AG09309 (cell line): ENCODE results near the gene CEP112.
A peak's percentile ranks its signal among the peaks of the same experiment; 100 is the strongest.

ENCODE experiments used
- DNase-seq: peaks from one replicate; pipeline ENCODE4 v3.0.0-alpha.2; 2010; ENCODE audit warnings: low read depth
- H3K4me3 ChIP-seq: 2 replicates; pipeline ENCODE4 v1.5.1; 2011; ENCODE audit warnings: mild to moderate bottlenecking, low read depth, low read length, moderate library complexity; ENCODE audit not compliant: control insufficient read depth
- TF ChIP-seq, protein P1 (sequence below): IDR thresholded peaks from 2 replicates; pipeline ENCODE4 v1.5.1; 2011; ENCODE audit warnings: mild to moderate bottlenecking, low read depth, low read length, inconsistent platforms; ENCODE audit not compliant: insufficient read depth, control insufficient read depth; ENCODE audit errors: missing control alignments

The CEP112 gene

GRCh38 chr17:65629234-65629690 lies 562.7 kb downstream of the CEP112 start:
- DNase-seq: no peak
- H3K4me3 ChIP-seq: no peak overlapping the region
- TF ChIP-seq, protein P1, sequence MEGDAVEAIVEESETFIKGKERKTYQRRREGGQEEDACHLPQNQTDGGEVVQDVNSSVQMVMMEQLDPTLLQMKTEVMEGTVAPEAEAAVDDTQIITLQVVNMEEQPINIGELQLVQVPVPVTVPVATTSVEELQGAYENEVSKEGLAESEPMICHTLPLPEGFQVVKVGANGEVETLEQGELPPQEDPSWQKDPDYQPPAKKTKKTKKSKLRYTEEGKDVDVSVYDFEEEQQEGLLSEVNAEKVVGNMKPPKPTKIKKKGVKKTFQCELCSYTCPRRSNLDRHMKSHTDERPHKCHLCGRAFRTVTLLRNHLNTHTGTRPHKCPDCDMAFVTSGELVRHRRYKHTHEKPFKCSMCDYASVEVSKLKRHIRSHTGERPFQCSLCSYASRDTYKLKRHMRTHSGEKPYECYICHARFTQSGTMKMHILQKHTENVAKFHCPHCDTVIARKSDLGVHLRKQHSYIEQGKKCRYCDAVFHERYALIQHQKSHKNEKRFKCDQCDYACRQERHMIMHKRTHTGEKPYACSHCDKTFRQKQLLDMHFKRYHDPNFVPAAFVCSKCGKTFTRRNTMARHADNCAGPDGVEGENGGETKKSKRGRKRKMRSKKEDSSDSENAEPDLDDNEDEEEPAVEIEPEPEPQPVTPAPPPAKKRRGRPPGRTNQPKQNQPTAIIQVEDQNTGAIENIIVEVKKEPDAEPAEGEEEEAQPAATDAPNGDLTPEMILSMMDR: no peak

DNA sequence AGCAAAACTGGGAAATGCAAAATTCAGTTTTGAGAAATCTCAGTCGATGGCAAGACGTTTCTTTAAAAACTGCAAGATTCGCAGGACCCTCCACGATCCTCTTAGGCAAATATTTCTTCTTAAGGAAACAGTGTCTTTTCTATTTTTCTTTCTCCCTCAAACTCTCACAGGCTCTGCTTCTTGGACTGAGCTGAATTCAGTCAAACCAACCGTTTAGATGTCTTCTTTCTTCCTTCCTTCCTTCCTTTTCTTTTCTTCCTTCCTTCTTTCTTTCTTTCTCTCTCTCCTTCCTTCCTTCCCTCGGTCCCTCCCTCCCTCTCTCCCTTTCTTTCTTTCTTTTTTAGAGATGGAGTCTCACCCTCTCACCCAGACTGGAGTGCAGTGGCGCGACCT lies 563.3 kb downstream of the CEP112 start:
- TF ChIP-seq, protein P1: no peak
- H3K4me3 ChIP-seq: no peak overlapping the region

DNA sequence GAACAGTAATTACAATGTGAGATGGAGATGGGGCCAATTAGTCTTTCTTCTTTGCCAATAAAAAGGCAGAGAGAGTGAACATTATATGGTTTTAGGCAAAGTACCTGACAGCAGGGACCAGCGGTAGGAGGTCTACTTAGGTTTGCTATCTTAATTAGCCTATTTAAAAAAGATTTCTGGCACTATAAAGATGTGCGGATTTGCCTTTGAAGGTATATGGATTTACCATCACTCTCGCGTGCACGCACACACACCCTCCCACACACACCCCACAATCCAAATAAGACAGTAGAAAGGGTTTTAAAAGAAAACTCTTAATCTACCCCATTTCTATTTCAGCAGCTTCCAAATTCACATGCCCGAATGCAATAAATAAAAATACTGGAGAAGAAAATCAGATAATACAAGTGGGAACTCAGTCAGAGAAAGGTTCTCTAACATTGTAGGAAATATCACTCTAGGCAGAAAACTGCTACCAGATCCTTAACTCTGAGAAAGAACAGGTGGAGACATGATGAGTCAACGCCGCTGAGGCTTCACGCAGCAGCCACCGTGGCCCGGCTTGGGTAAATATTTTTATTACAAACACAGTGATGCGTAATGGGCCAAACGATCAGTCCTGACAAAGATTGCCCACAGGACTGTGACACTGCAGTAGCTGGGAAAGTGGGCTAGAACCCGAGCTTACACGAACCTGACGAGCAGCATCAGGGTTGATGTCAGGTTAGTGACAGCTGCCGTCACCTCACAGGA lies 563.9 kb downstream of the CEP112 start:
- H3K4me3 ChIP-seq: no peak overlapping the region
- DNase-seq: peak; percentile 29

More for the DNA sequence above, 563.3 kb downstream of the CEP112 start:
- DNase-seq: no peak

GRCh38 chr17:65627108-65627507 lies 564.8 kb downstream of the CEP112 start:
- DNase-seq: no peak
- TF ChIP-seq, protein P1: no peak
- no peak overlapping the region for H3K4me3 ChIP-seq

More for the DNA sequence above, 563.9 kb downstream of the CEP112 start:
- TF ChIP-seq, protein P1: no peak

DNA sequence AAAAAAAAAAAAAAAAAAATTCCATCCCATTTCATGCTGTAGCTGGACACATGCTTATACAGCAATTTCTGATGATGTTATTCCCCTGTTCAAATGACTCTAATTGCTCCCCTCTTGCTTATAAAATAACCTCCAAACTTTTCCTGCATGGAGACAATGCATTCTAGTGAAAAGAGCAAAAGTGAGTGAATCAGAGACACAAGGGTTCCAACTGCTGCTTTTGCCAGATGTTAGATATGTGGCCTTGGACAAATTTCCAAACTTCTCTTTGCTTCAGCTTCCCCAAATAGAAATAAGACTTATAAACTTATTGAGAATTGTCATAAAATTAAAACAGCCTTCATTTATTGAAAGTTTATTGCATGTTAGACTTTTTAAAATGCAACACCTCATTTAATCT lies 565.5 kb downstream of the CEP112 start:
- DNase-seq: no peak
- TF ChIP-seq, protein P1: no peak
- no peak overlapping the region for H3K4me3 ChIP-seq

GRCh38 chr17:65618516-65618915 lies 573.4 kb downstream of the CEP112 start:
- no peak overlapping the region for H3K4me3 ChIP-seq
- no peak for DNase-seq
- TF ChIP-seq, protein P1: no peak
